Peyer's patch (tissue), 4 donors: ENCODE measurements around the gene AGAP4.
"Not testable (repeated sequence)": the region's sequence is repeated elsewhere in the genome, so short reads cannot be mapped to it uniquely, and the experiment has no call there.

Source experiments
- CTCF ChIP-seq, 6 experiments: fragments of 450-650 bp in 4 of 6; fragments of 200-600 bp in 2 of 6; sonication (generic) in 1 of 6; IDR thresholded peaks; one replicate each; pipeline ENCODE4 v1.5.1; 2017 to 2019; ENCODE audit warnings: antibody characterized with exemption in 6 of 6, mild to moderate bottlenecking in 3 of 6, moderate library complexity in 1 of 6
- POLR2A ChIP-seq, 2 donors: fragments of 450-650 bp; IDR thresholded peaks; one replicate each; pipeline ENCODE4 v1.5.1; 2017; ENCODE audit warnings: antibody characterized with exemption in 2 of 2, mild to moderate bottlenecking in 2 of 2, moderate library complexity in 2 of 2

GRCh38 chr10:45890721-45891120 lies 43.4 kb upstream of the AGAP4 start:
- TF ChIP-seq CTCF, POLR2A (IDR thresholded peaks at IDR 0.05): not testable (repeated sequence)
